Adipocyte (in vitro differentiated cells): Measurements from ENCODE around the gene COL9A1.

Source experiments
- DNase-seq: peaks from one replicate; pipeline ENCODE4 v3.0.0-alpha.2; 2015; ENCODE audit warnings: low read depth
- H3K27me3 ChIP-seq: replicated peaks from 2 replicates; pipeline ENCODE4 v1.7.0; 2013; ENCODE audit warnings: mild to moderate bottlenecking, low read length, moderate library complexity; ENCODE audit not compliant: control insufficient read depth, insufficient read depth
- H3K36me3 ChIP-seq: 2 replicates; pipeline ENCODE4 v1.7.0; 2013; ENCODE audit warnings: low read length, mild to moderate bottlenecking, moderate library complexity; ENCODE audit not compliant: control insufficient read depth, insufficient read depth, severe bottlenecking
- H3K4me1 ChIP-seq: 2 replicates; pipeline ENCODE4 v1.7.0; 2013; ENCODE audit warnings: mild to moderate bottlenecking, low read length, moderate library complexity; ENCODE audit not compliant: control insufficient read depth, insufficient read depth
- H3K4me3 ChIP-seq: 2 replicates; pipeline ENCODE4 v1.7.0; 2013; ENCODE audit warnings: mild to moderate bottlenecking, low read length, moderate library complexity
- H3K9ac ChIP-seq: 2 replicates; pipeline ENCODE4 v1.7.0; 2013; ENCODE audit warnings: mild to moderate bottlenecking, low read length, moderate library complexity
- H3K9me3 ChIP-seq: 2 replicates; pipeline ENCODE4 v1.7.0; 2013; ENCODE audit warnings: mild to moderate bottlenecking, low read length, moderate library complexity; ENCODE audit not compliant: control insufficient read depth

Gene COL9A1

DNA sequence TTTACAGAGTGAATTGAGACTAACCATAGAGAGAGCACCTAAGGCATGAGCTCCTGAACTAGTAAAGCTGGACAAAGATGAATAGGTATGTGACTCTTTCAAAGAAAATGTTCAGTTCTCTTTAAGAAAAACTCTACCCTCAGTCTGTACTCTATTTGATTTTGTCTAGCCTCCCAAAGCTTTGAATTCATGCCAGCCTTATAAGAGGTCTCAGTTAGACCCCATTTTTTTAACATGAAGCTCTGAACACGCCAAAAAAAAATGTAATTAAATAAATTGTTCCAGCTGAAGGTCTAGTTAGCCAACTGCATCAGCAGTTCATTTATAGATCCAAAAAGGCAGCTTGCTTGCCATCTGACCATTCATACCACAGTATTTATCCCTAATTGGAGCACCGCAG lies 71.6 kb downstream of the COL9A1 start:
- peaks cover 6% of the 10 kb centered on the region for H3K27me3 ChIP-seq
- H3K36me3 ChIP-seq = no peaks in the 10 kb centered on the region
- no peak for DNase-seq
- H3K4me1 ChIP-seq = no peaks in the 10 kb centered on the region
- H3K9ac ChIP-seq = no peak overlapping the region
- H3K4me3 ChIP-seq = no peak overlapping the region
- no peaks in the 10 kb centered on the region for H3K9me3 ChIP-seq

DNA sequence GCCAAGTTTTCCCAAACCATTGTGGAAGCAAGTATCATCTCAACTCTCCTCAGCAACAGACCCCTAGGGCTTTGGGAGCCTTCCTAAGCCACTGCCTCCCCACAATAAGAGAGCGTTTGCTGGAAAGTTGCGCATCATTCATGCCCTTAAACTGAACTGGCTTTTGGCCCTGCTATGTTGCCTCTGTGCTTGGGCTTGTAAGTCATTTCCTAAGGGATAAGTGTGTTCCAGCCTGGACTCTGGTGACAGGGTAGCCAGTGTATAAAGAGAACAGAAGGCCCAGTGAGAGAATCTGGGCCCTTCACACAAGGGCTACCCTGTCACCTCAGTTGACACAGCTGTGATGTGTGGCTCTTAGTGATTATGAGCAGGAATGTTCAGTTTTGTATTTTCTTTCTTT lies 77.8 kb downstream of the COL9A1 start:
- Histone ChIP-seq H3K9ac (no peak overlapping the region), H3K4me3 (no peak overlapping the region), H3K9me3 (no peaks in the 10 kb centered on the region), H3K4me1 (peaks cover 11% of the 10 kb centered on the region), H3K36me3 (no peaks in the 10 kb centered on the region), H3K27me3 (peaks cover 16% of the 10 kb centered on the region)
- DNase-seq = no peak

GRCh38 chr6:70222439-70222749 lies 80.5 kb downstream of the COL9A1 start:
- Histone ChIP-seq H3K4me1 (peaks cover 11% of the 10 kb centered on the region), H3K27me3 (peaks cover 20% of the 10 kb centered on the region), H3K36me3 (no peaks in the 10 kb centered on the region), H3K9me3 (no peaks in the 10 kb centered on the region), H3K4me3 (no peak overlapping the region), H3K9ac (no peak overlapping the region)
- DNase-seq = no peak

GRCh38 chr6:70221715-70222438 lies 81.0 kb downstream of the COL9A1 start:
- peaks cover 11% of the 10 kb centered on the region for H3K4me1 ChIP-seq
- no peaks in the 10 kb centered on the region for H3K9me3 ChIP-seq
- H3K36me3 ChIP-seq = no peaks in the 10 kb centered on the region
- DNase-seq = no peak
- no peak overlapping the region for H3K4me3 ChIP-seq
- peaks cover 20% of the 10 kb centered on the region for H3K27me3 ChIP-seq
- H3K9ac ChIP-seq = no peak overlapping the region

GRCh38 chr6:70221025-70221714 lies 81.7 kb downstream of the COL9A1 start:
- Histone ChIP-seq H3K9me3 (no peaks in the 10 kb centered on the region), H3K4me3 (no peak overlapping the region), H3K27me3 (peaks cover 20% of the 10 kb centered on the region), H3K36me3 (no peaks in the 10 kb centered on the region), H3K9ac (no peak overlapping the region), H3K4me1 (peaks cover 11% of the 10 kb centered on the region)
- DNase-seq = peak; percentile 73

- no peaks in the 10 kb centered on the region for H3K36me3 ChIP-seq
- H3K9ac ChIP-seq = no peak overlapping the region
- H3K27me3 ChIP-seq = peaks cover 20% of the 10 kb centered on the region
- H3K4me1 ChIP-seq = peaks cover 11% of the 10 kb centered on the region
- no peak for DNase-seq
- no peak overlapping the region for H3K4me3 ChIP-seq
- H3K9me3 ChIP-seq = no peaks in the 10 kb centered on the region
Observed at GRCh38 chr6:70219943-70220613, 82.8 kb downstream of the COL9A1 start.

GRCh38 chr6:70216767-70217166 lies 86.1 kb downstream of the COL9A1 start:
- no peak for DNase-seq
- peaks cover 7% of the 10 kb centered on the region for H3K4me1 ChIP-seq
- H3K9me3 ChIP-seq = no peaks in the 10 kb centered on the region
- H3K4me3 ChIP-seq = no peak overlapping the region
- no peak overlapping the region for H3K9ac ChIP-seq
- H3K36me3 ChIP-seq = no peaks in the 10 kb centered on the region
- H3K27me3 ChIP-seq = peaks cover 3% of the 10 kb centered on the region

- DNase-seq = no peak
- no peaks in the 10 kb centered on the region for H3K9me3 ChIP-seq
- H3K4me3 ChIP-seq = no peak overlapping the region
- no peak overlapping the region for H3K9ac ChIP-seq
- no peaks in the 10 kb centered on the region for H3K36me3 ChIP-seq
- H3K4me1 ChIP-seq = no peaks in the 10 kb centered on the region
- H3K27me3 ChIP-seq = peaks cover 3% of the 10 kb centered on the region
Observed at GRCh38 chr6:70215460-70216108, 87.3 kb downstream of the COL9A1 start.

DNA sequence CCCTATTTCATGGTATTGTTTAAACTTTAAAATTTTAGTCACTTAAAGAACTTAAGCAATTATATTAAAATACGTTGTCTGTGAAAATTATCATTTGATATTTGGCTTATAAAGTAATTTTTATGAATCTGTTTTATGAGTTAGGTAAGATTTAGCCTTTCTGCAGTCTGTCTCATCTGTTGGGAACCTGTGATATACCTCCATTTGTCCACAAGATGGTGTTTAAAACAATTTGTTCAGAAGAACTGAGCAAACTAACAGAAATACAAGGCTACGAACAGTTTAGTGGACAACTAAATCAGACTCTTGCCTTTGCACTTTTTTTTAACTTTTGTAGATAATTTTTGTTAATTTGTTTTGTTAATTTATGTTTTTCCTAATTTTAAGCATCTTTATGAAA lies 92.4 kb downstream of the COL9A1 start:
- no peak for DNase-seq
- no peak overlapping the region for H3K9ac ChIP-seq
- H3K27me3 ChIP-seq = no peaks in the 10 kb centered on the region
- no peaks in the 10 kb centered on the region for H3K36me3 ChIP-seq
- H3K4me1 ChIP-seq = no peaks in the 10 kb centered on the region
- no peak overlapping the region for H3K4me3 ChIP-seq
- no peaks in the 10 kb centered on the region for H3K9me3 ChIP-seq

DNA sequence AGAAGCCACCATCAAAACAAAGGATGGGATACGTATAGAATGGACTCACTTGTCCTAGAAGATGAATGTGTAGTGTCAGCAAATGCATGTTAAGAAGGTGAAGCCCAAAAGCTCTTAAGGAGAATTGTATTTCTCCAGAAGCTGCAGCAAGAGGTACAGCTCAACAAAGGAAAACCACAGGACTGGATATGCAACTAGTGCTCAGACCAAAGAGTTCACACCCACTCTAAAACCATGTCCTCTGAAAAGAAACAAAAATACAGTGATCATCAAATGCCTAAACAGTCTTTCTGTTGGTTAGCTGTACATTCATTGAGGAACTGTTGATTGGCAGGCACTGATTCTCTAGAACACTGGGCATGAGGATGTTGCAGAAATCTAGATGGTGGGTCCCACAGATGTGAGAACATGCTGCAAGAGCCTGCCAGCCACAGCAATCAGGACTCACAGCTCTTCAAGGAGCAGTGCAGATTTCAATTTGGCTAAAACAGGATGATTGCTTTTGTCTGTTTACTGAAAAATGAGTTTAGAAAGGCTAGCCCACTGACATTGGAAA lies 94.6 kb downstream of the COL9A1 start:
- Histone ChIP-seq H3K9ac (no peak overlapping the region), H3K4me1 (no peaks in the 10 kb centered on the region), H3K9me3 (no peaks in the 10 kb centered on the region), H3K27me3 (peaks cover 4% of the 10 kb centered on the region), H3K36me3 (no peaks in the 10 kb centered on the region), H3K4me3 (no peak overlapping the region)
- no peak for DNase-seq

GRCh38 chr6:70198785-70199184 lies 104.1 kb downstream of the COL9A1 start:
- H3K4me3 ChIP-seq = no peak overlapping the region
- H3K9me3 ChIP-seq = no peaks in the 10 kb centered on the region
- no peak overlapping the region for H3K9ac ChIP-seq
- H3K27me3 ChIP-seq = peaks cover 16% of the 10 kb centered on the region
- H3K4me1 ChIP-seq = no peaks in the 10 kb centered on the region
- no peak for DNase-seq
- no peaks in the 10 kb centered on the region for H3K36me3 ChIP-seq
